ENCODE measurements around the gene ANAPC4.

ANAPC4 gene

GRCh38 chr4:25377572-25378436 is 741 bp downstream of the ANAPC4 start:
- in situ Hi-C loops (cut with HindIII; ENCODE audit: low sequenced_read_pairs), result no loop called here

DNA sequence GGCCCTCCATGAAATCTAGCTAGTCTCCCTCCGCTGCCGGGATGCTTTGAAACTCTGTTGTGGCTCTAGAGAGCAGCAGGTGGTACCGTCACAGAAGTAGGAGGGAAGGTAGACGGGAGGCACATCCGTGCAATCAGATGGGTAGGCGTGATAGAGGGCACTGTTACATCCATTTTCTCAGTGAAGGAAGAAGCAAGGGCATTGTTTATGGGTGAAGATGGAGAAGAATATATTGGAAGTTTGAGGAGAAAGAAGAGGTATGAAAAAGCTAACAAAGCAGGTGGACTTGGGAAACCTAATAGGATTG is 1.3 kb downstream of the ANAPC4 start:
- in situ Hi-C loops (cut with HindIII; ENCODE audit: low sequenced_read_pairs), result no loop called here

- in situ Hi-C loops (cut with HindIII; ENCODE audit: low sequenced_read_pairs), result no loop called here
Observed at GRCh38 chr4:25379591-25379990, 2.5 kb downstream of the ANAPC4 start.

DNA sequence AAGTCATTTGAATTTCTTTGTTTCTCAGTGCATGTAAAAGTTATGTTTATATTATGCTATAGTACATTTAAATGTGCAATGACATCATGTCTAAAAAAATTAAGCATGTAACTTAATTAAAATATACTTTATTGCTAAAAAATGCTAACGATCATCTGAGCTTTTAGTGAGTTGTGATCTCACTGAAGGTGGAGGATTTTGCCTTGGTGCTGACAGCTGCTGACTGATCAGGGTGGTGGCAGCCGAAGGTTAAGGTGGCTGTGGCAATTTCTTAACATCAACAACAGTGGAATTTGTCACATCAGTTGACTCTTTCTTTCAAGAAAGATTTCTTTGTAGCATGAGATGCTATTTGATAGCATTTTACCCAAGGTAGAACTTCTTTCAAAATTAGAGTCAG is 6.6 kb downstream of the ANAPC4 start:
- in situ Hi-C loops (cut with HindIII; ENCODE audit: low sequenced_read_pairs), result no loop called here

DNA sequence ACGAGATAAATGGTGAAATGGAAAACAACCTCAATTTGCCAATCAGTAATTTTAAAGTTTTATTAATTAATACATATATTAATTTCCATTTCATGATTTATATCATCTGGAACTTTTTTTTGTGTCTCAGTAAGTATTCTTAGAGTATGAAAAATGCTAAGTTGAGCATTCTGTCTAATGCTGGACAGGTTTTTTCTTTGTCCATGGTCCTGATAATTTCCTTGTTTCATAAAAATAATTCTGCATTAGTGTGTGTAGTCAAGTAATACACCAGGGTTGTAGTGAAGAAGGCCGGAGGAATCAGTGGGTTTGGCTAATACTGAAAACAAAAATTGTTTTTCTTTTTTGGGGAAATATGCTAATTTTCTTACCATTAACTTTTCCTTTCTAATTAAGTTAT is 9.9 kb downstream of the ANAPC4 start:
- in situ Hi-C loops (cut with HindIII; ENCODE audit: low sequenced_read_pairs), result no loop called here

DNA sequence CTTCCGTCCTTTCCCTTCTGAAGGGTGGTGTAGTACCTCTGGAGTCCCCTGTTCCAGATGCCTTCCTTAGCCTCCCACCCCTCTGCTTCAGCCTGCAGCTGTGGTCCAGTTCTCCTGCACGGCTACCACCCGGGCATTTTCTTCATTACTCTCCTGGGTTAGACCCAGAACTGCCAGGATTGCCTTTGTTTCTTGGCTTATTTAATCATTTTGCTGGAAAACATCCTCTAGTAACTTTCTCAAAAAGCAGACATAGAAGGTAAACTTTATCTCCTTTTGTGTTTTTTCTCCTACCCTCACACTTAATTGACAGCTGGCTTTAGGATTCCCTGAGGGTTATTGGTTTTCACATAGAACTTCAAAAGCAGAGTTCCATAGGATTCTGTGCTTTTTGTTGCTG is 20.2 kb downstream of the ANAPC4 start:
- in situ Hi-C loops (cut with HindIII; ENCODE audit: low sequenced_read_pairs), result no loop called here

DNA sequence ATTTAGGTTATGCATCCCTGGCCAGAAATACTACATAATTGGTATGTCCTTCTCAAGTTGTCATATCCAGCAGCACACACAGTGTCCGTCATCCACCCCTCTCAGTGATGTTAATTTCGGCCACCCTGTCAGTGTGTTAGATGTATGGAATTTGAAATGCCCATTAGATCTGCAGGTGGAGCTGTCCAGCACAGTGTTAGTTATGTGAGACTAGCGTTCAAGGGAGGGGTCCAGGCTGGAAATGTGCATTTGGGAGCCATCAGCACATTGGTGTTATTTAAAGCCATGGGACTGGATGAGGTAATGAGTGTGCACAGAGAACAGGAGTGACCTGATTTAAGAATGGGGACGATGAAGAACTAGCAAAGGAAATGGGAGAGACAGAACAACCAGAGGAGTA is 22.4 kb downstream of the ANAPC4 start:
- in situ Hi-C loops (cut with HindIII; ENCODE audit: low sequenced_read_pairs), result no loop called here

GRCh38 chr4:25401066-25401465 is 24.0 kb downstream of the ANAPC4 start:
- in situ Hi-C loops (cut with HindIII; ENCODE audit: low sequenced_read_pairs), result no loop called here

DNA sequence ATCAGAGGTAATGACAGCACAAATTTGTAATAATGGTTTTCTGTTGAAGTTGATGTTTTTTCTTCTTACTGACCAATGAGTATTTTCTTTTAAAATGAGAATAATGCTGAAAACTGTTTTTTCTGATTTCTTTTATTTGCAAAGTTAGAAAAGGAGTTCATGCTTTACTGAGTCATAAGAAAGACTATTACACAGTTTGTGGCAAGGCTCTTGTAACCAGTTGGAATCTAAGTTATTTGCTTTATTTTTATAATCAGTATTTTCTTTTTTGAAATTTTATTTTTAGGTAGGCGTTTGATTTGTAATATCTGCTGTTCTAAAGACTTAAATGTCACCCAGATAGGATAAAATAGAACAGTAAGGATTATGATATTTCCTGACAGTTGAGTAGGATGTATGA is 25.5 kb downstream of the ANAPC4 start:
- in situ Hi-C loops (cut with HindIII; ENCODE audit: low sequenced_read_pairs), result no loop called here

GRCh38 chr4:25403699-25404098 is 26.6 kb downstream of the ANAPC4 start:
- in situ Hi-C loops (cut with HindIII; ENCODE audit: low sequenced_read_pairs), result no loop called here

DNA sequence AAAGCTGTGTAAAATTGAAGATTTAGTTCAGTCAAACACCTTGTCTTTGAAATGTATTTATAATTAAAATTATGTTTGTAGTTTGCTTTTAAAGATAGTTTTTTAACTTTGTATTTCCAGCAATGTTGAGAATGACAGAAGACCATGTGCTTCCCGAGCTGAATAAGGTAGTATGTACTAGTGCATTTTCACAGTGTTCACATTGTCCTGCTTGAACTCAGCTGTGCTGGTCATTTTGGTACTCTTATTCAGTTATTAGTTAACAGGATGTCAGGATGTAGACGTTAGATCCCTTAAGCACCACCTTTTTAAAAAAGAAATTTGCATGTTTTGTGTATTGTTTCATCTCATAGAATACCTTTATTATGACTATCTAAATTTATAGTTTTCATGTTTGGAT is 28.4 kb downstream of the ANAPC4 start:
- in situ Hi-C loops (cut with HindIII; ENCODE audit: low sequenced_read_pairs), result no loop called here

DNA sequence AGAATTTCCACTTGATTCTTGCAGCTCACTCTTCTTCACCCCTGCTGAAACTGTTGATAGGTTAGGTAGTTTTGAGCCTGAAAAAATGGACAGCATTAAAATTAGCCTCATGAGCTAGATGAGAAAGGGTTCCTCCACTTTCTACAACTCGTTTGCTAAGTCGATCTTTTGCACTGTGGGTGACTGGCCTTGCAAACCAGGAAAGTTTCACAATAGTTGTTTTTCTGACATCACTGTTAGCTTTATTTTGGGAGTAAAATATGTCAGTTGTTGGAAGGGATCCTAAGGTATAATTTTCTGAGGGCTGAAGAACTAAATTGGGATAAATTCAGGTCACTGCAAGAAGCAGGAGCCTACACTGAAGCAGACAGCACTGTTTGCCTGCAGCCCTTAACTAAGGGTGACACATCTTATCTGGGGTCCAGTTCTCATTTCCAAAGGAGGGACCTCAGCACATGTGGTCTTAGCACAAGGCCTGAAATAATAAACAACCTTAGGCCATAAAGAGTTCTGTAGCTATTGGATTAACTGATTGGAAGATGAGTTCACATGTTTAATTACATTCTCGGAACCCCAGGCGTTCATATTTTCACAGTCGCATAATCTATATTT is 29.1 kb downstream of the ANAPC4 start:
- in situ Hi-C loops (cut with HindIII; ENCODE audit: low sequenced_read_pairs), result no loop called here

DNA sequence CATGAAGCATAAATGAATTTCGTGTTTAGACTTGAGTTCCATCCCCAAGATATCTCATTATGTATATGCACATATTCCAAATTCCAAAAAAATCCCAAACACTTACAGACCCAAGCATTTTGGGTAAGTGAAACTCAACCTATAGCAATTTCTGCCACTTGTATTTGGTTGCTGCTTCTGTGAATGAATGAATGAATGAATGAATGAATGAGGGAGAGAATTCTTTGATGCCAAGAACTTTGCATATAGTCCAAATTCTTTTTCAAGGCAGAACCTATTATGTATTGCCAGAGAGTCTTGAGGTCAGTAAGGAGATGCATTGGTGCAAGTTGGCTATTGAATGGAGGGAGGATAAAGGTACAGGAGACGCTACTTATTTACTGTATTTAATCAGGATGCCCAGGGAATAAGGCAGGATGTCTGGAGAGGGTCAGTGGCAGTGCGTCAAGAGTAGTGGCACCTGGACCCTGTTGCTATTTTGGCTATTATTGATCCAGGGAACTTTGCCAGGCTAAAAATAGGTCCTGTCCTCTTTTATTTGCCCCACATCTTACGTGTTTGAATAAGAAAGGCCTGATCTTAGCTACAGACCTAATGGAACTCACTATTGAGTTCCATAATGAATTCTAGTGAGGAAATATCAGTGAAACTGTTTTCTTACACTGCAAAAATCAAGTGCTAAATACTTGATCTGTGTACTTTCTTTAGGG is 33.9 kb downstream of the ANAPC4 start:
- in situ Hi-C loops (cut with HindIII; ENCODE audit: low sequenced_read_pairs), result no loop called here

DNA sequence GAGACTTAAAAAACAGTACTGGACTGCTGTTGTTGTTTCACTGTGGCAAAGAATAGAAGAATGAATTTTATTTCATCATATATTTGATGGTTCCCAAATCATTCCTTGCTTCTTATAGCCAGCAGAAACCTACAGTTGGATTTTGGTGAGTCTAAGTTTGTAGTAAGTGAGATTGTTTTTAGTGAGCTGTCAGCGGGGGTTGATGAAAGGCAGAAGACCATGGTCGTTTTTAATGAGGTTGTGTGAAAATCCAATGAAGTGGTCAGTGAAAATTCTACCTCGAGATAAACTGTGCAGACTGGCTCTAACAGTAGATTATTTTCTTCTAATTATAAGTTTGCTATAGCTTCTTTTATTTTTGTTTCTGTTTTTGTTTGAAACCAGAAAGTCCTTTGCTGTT is 36.2 kb downstream of the ANAPC4 start:
- in situ Hi-C loops (cut with HindIII; ENCODE audit: low sequenced_read_pairs), result no loop called here

DNA sequence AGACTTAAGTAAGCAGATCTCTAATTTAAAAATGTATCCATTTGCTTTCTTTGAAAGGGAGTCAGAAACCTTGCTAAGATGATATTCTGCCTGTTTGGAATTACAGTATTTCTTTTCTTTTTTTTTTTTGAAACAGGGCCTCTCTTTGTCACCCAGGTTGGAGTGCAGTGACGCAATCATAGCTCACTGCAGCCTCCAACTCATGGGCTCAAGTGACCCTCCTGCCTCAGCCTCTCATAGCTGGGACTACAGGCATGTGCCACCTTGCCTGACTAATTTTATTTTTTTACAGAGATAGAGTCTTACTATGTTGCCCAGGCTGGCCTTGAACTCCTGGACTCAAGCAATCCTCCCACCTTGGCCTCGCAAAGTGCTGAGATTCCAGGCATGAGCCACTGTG is 40.0 kb downstream of the ANAPC4 start:
- in situ Hi-C loops (cut with HindIII; ENCODE audit: low sequenced_read_pairs), result no loop called here

DNA sequence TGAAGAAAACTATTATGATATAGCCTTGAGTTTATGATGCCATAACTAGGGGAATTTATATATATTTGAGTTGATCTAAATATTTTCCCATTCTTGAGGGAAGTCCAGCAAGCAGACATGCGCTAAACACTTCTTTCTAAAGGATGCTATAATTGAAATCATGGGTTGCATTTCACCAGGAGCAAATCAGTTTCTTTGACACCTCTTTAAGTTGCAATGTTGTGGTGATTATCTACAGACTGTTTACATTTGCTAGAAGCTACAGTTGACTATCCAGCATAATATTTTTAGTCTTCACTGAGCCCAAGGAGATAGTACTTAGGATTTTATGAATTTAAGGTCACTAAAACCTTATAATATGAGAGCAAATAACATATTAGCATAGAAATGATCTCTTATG is 43.9 kb downstream of the ANAPC4 start:
- in situ Hi-C loops (cut with HindIII; ENCODE audit: low sequenced_read_pairs), result no loop called here

DNA sequence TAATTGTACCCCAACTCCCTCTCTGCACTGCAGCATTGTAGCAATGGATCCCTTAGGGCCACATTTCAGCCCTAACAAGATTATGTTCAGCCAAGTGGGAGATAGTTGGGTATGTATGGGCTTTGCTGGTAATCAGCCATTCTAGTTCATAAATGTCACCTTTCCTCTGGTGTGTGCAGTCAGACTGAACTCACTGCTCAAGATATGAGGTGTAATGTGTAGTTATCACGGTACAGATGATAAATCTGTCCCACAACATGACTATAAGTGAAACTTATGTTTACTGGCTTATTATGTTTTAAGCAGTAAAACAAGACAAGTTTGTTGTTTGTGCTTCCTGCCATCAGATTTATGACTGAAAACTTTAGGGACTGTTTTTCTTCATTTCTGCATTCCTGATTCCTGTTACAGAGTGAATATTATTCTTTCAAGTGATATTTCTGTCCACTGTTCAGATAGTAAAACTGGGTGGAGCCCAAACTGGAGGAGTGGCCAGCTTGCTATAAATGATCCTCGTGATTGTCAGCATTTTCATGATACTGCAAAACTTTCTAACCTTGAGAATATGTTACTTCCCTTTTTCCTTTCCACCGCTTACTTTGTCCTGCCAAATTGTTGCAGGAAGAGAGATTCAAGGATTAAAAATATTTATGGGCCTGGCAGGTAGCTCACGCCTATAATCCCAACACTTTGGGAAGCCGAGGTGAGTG is 44.9 kb downstream of the ANAPC4 start:
- in situ Hi-C loops (cut with HindIII; ENCODE audit: low sequenced_read_pairs), result no loop called here

GRCh38 chr4:25423548-25423947 is 46.5 kb downstream of the ANAPC4 start:
- in situ Hi-C loops (cut with HindIII; ENCODE audit: low sequenced_read_pairs), result no loop called here

DNA sequence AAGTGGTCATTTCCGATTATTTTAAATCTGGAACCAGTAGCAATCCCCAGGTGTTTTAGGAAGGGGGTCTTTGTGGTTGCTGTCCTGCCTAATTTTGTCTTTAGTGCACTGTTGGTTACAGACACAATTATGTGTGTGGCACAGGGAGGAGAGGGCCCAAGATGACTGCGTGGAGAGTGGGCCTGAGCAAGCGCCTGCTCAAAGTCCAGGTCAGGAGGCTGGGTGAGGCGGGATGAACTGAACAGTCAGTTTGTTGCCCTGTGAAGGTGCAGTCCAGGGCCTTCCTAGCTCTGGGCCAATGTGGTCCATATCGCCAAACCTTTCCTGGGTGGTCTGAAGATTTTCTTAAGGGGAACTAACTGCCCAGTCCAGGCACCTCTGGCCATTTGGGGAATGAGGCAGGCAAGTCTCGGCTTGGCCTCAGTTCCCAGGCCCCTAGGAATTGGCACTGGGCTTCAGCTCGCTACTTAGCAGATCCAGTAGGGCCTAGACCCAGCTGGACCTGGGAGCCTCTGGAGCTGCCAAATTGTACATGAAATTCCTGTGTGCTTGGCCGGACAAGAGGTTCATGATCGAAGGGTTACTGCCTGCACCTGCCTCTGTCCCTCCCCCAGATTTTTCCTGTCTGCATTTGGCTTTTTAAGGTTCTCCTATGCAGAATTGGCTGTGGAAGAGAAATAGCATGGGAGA is 47.6 kb downstream of the ANAPC4 start:
- in situ Hi-C loops (cut with HindIII; ENCODE audit: low sequenced_read_pairs), result no loop called here

DNA sequence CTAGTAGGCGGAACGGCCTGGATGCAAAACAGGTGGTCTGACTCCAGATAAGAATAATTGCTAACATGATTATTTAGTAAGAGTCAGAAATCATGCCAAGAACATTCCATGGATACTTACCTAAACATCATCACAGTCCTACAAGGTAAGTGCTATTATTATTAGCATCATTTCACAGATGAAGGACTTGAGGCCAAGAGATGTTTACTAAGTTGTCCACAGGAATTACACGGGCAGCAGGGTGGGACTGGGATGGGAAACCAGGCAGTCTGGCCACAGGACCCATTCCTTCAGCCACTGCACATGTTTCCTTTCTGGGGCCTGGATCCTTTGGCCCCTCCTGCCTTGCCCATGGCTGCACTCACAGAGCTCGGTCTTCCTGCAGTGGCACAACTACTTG is 48.3 kb downstream of the ANAPC4 start:
- in situ Hi-C loops (cut with HindIII; ENCODE audit: low sequenced_read_pairs), result no loop called here

GRCh38 chr4:25427871-25428270 is 50.8 kb downstream of the ANAPC4 start:
- in situ Hi-C loops (cut with HindIII; ENCODE audit: low sequenced_read_pairs), result no loop called here
